Measurements from ENCODE around the gene AUTS2. TPM values are rescaled to one million over a fixed set of nuclear protein-coding genes. Genes with fewer than 3 reads are reported as not detected.

AUTS2 gene
- total and polyA plus RNA-seq, 2 of the 8 experiments (the other 6 are each of a cell fraction or from before 2014, with no cell fraction given): 25.9 to 101 TPM

DNA sequence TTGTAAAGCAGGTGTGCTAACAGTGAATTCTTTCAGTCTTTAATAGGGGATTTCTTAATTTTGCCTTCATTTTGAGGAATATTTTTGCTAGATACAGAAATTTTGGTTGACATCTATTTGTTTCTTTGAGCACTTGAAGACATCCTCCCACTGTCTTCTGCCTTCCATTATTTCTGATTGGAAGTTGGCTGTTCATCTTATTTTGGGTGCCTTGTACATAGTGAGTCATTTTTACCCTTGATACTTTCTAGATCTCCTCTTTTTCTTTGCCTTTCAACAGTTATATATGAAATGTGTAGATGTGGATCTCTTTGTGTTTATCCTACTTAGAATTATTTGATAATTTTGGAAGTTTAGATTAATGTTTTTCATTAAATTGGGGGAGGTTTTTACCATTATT, 631.0 kb downstream of the AUTS2 start (continued):
- no peak for TF ChIP-seq FOSL1 (IDR thresholded peaks at IDR 0.05; ENCODE audit: insufficient read depth, low read depth, low read length)
- TF ChIP-seq RAD21 (IDR thresholded peaks at IDR 0.05 in 1 of 2, conservative IDR thresholded peaks at IDR 0.05 in 1 of 2; ENCODE audit: low read depth in 2 of 2, low read length in 2 of 2): no peak
- no peak for TF ChIP-seq KDM5A (IDR thresholded peaks at IDR 0.05; ENCODE audit: low read length)
